Kidney epithelial cell (primary cell): ENCODE measurements around the gene IMP3. TPM values are rescaled to one million over a fixed set of nuclear protein-coding genes. Genes with fewer than 3 reads are reported as not detected.

Experiments
- DNase-seq: peaks from one replicate; pipeline ENCODE4 v3.0.0-alpha.2; 2010; ENCODE audit warnings: low read depth
- H3K27me3 ChIP-seq: 2 replicates; pipeline ENCODE4 v1.6.0; 2011; ENCODE audit warnings: low read length; ENCODE audit not compliant: control insufficient read depth, insufficient read depth
- H3K36me3 ChIP-seq: 2 replicates; pipeline ENCODE4 v1.5.1; 2011; ENCODE audit warnings: low read length; ENCODE audit not compliant: control insufficient read depth, insufficient read depth
- H3K4me3 ChIP-seq: 2 replicates; pipeline ENCODE4 v1.5.1; 2011; ENCODE audit warnings: low read depth, mild to moderate bottlenecking, control low read depth, low read length
- CTCF ChIP-seq: IDR thresholded peaks from 2 replicates; pipeline ENCODE4 v1.5.1; 2011; ENCODE audit warnings: mild to moderate bottlenecking, moderate library complexity, low read length, control low read depth, inconsistent platforms; ENCODE audit not compliant: insufficient read depth, poor library complexity, severe bottlenecking
- total RNA-seq: library from RNA; depleted of rRNA; stranded (reverse); fragments of >200 nt; gene quantifications from 2 replicates; pipeline ENCODE4 v1.2.3, GENCODE V29; 2015

IMP3 gene
- total RNA-seq, 1 donor from 2014 or later = 97.7 TPM

GRCh38 chr15:75677465-75678323 lies 37.7 kb upstream of the IMP3 start:
- Histone ChIP-seq H3K36me3 (no peaks in the 10 kb centered on the region), H3K4me3 (no peak overlapping the region), H3K27me3 (no peaks in the 10 kb centered on the region)
- DNase-seq = no peak
- no peak for TF ChIP-seq CTCF

- TF ChIP-seq CTCF = no peak
- no peak for DNase-seq
- Histone ChIP-seq H3K4me3 (no peak overlapping the region), H3K36me3 (no peaks in the 10 kb centered on the region), H3K27me3 (no peaks in the 10 kb centered on the region)
Measured at GRCh38 chr15:75676688-75677464, 36.9 kb upstream of the IMP3 start.

GRCh38 chr15:75675579-75676404 lies 35.8 kb upstream of the IMP3 start:
- Histone ChIP-seq H3K4me3 (no peak overlapping the region), H3K27me3 (no peaks in the 10 kb centered on the region), H3K36me3 (no peaks in the 10 kb centered on the region)
- no peak for DNase-seq
- TF ChIP-seq CTCF = no peak

- no peak for TF ChIP-seq CTCF
- Histone ChIP-seq H3K4me3 (no peak overlapping the region), H3K36me3 (no peaks in the 10 kb centered on the region), H3K27me3 (no peaks in the 10 kb centered on the region)
- DNase-seq = no peak
Measured at GRCh38 chr15:75674366-75674765, 34.3 kb upstream of the IMP3 start.

GRCh38 chr15:75673426-75674235 lies 33.6 kb upstream of the IMP3 start:
- no peaks in the 10 kb centered on the region for H3K36me3 ChIP-seq
- TF ChIP-seq CTCF = no peak
- DNase-seq = no peak
- no peak overlapping the region for H3K4me3 ChIP-seq
- H3K27me3 ChIP-seq = no peaks in the 10 kb centered on the region
